ENCODE data around the gene CPOX. TPM values are rescaled to one million over a fixed set of nuclear protein-coding genes. Genes with fewer than 3 reads are reported as not detected.

CPOX gene
- total and polyA plus RNA-seq, 4 donors: 9.8 to 22.2 (median 13.2) TPM

- Histone ChIP-seq H3K4me3 (no peak overlapping the region), H3K27me3 (ENCODE audit: control insufficient read depth in 3 of 3, insufficient read depth in 3 of 3, low read length in 2 of 3) (no peaks in the 10 kb centered on the region), H3K9me3 (ENCODE audit: control insufficient read depth in 4 of 4, insufficient read depth in 3 of 4, low read length in 3 of 4) (no peaks in the 10 kb centered on the region), H3K9ac (ENCODE audit: insufficient read depth in 1 of 2, low read length in 2 of 2) (no peak overlapping the region), H3K4me1 (ENCODE audit: control insufficient read depth in 5 of 5, insufficient read depth in 5 of 5, low read length in 5 of 5) (no peaks in the 10 kb centered on the region), H3K36me3 (ENCODE audit: control insufficient read depth in 4 of 4, insufficient read depth in 4 of 4, low read length in 4 of 4) (no peaks in the 10 kb centered on the region), H3K27ac (ENCODE audit: low read depth in 1 of 2, low read length in 1 of 2) (no peak overlapping the region)
- DNase-seq: no peak
- no peak for TF ChIP-seq CTCF (IDR thresholded peaks at IDR 0.05; ENCODE audit: control extremely low read depth, extremely low read depth)
- ATAC-seq (ENCODE audit: insufficient read depth, low FRiP score): no peak
- 90 to 97% methylated on average over 2 of the region's 2 CpGs for WGBS, 2 donors
Observed at GRCh38 chr3:98617841-98618240, 24.4 kb upstream of the CPOX start.

- 77 to 85% methylated on average over 4 of the region's 4 CpGs for WGBS, 2 donors
- H3K4me3 ChIP-seq: no peak overlapping the region
- no peak overlapping the region for H3K9ac ChIP-seq (ENCODE audit: insufficient read depth in 1 of 2, low read length in 2 of 2)
- no peaks in the 10 kb centered on the region for H3K9me3 ChIP-seq (ENCODE audit: control insufficient read depth in 4 of 4, insufficient read depth in 3 of 4, low read length in 3 of 4)
- no peaks in the 10 kb centered on the region for H3K36me3 ChIP-seq (ENCODE audit: control insufficient read depth in 4 of 4, insufficient read depth in 4 of 4, low read length in 4 of 4)
- H3K27me3 ChIP-seq (ENCODE audit: control insufficient read depth in 3 of 3, insufficient read depth in 3 of 3, low read length in 2 of 3): no peaks in the 10 kb centered on the region
- H3K27ac ChIP-seq (ENCODE audit: low read depth in 1 of 2, low read length in 1 of 2): no peak overlapping the region
- no peak for DNase-seq
- ATAC-seq (ENCODE audit: insufficient read depth, low FRiP score): no peak
- no peak for TF ChIP-seq CTCF (IDR thresholded peaks at IDR 0.05; ENCODE audit: control extremely low read depth, extremely low read depth)
- H3K4me1 ChIP-seq (ENCODE audit: control insufficient read depth in 5 of 5, insufficient read depth in 5 of 5, low read length in 5 of 5): no peaks in the 10 kb centered on the region
Observed at GRCh38 chr3:98613616-98614015, 20.2 kb upstream of the CPOX start.

DNA sequence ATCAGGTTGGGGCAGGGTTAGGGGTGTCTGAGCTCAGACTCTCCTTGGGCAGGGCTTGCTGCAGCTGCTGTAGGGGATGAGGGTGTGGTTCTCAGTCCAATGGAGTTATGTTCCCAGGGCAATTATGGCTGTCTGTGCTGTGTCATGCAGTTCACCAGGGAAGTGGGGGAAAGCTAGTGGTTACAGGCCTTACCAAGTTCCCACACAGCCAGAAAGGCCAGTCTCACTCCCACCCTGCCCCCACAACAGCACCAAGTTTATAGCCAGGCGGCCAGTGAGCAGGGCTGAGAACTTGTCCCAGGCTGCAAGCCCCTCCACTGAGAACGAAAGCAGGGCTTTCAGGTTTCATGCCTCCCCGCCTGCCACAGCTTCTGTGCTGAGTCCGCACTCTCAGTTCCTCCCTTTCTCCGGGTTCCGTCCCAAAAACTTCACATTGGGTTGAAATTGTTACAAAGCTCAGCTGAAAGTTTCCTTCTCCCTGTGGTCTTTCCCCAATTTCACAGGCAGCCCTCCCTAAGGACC lies 19.6 kb upstream of the CPOX start:
- Histone ChIP-seq H3K27me3 (ENCODE audit: control insufficient read depth in 3 of 3, insufficient read depth in 3 of 3, low read length in 2 of 3) (no peaks in the 10 kb centered on the region), H3K9me3 (ENCODE audit: control insufficient read depth in 4 of 4, insufficient read depth in 3 of 4, low read length in 3 of 4) (no peaks in the 10 kb centered on the region), H3K4me3 (no peak overlapping the region), H3K36me3 (ENCODE audit: control insufficient read depth in 4 of 4, insufficient read depth in 4 of 4, low read length in 4 of 4) (no peaks in the 10 kb centered on the region), H3K27ac (ENCODE audit: low read depth in 1 of 2, low read length in 1 of 2) (no peak overlapping the region), H3K4me1 (ENCODE audit: control insufficient read depth in 5 of 5, insufficient read depth in 5 of 5, low read length in 5 of 5) (no peaks in the 10 kb centered on the region), H3K9ac (ENCODE audit: insufficient read depth in 1 of 2, low read length in 2 of 2) (no peak overlapping the region)
- ATAC-seq (ENCODE audit: insufficient read depth, low FRiP score): no peak
- DNase-seq: no peak
- TF ChIP-seq CTCF (IDR thresholded peaks at IDR 0.05; ENCODE audit: control extremely low read depth, extremely low read depth): no peak
- WGBS, 2 donors: 85 to 86% methylated on average over 6 of the region's 6 CpGs

GRCh38 chr3:98612587-98612986 lies 19.2 kb upstream of the CPOX start:
- Histone ChIP-seq H3K9ac (ENCODE audit: insufficient read depth in 1 of 2, low read length in 2 of 2) (no peak overlapping the region), H3K4me3 (no peak overlapping the region), H3K27me3 (ENCODE audit: control insufficient read depth in 3 of 3, insufficient read depth in 3 of 3, low read length in 2 of 3) (no peaks in the 10 kb centered on the region), H3K4me1 (ENCODE audit: control insufficient read depth in 5 of 5, insufficient read depth in 5 of 5, low read length in 5 of 5) (no peaks in the 10 kb centered on the region), H3K9me3 (ENCODE audit: control insufficient read depth in 4 of 4, insufficient read depth in 3 of 4, low read length in 3 of 4) (no peaks in the 10 kb centered on the region), H3K36me3 (ENCODE audit: control insufficient read depth in 4 of 4, insufficient read depth in 4 of 4, low read length in 4 of 4) (no peaks in the 10 kb centered on the region), H3K27ac (ENCODE audit: low read depth in 1 of 2, low read length in 1 of 2) (no peak overlapping the region)
- 85 to 91% methylated on average over 5 of the region's 5 CpGs for whole genome bisulfite sequencing, 2 donors
- ATAC-seq (ENCODE audit: insufficient read depth, low FRiP score) (no peak), DNase-seq (no peak)
- TF ChIP-seq CTCF (IDR thresholded peaks at IDR 0.05; ENCODE audit: control extremely low read depth, extremely low read depth): no peak

All from lung (tissue), 12 donors.